Mesothelial cell of epicardium (in vitro differentiated cells): ENCODE results near the gene ACOT7. TPM values are rescaled to one million over a fixed set of nuclear protein-coding genes. Genes with fewer than 3 reads are reported as not detected.

ENCODE experiments used
- DNase-seq, 2 experiments: peaks; one replicate each; pipeline ENCODE4 v3.0.0; 2021; ENCODE audit warnings: low spot score in 2 of 2; ENCODE audit not compliant: unreplicated experiment in 2 of 2
- H3K27ac Mint-ChIP-seq: 2 replicates; pipeline ENCODE4 v1.8.0; 2021; ENCODE audit warnings: mixed read lengths
- H3K27me3 Mint-ChIP-seq: 2 replicates; pipeline ENCODE4 v1.8.0; 2021; ENCODE audit warnings: low read depth, mixed read lengths
- H3K36me3 Mint-ChIP-seq: 2 replicates; pipeline ENCODE4 v1.8.0; 2021; ENCODE audit warnings: mixed read lengths
- H3K4me1 Mint-ChIP-seq: 2 replicates; pipeline ENCODE4 v1.8.0; 2021; ENCODE audit warnings: mixed read lengths
- H3K4me3 Mint-ChIP-seq: 2 replicates; pipeline ENCODE4 v1.8.0; 2021; ENCODE audit warnings: mild to moderate bottlenecking, moderate library complexity, mixed read lengths
- H3K9me3 Mint-ChIP-seq: 2 replicates; pipeline ENCODE4 v1.8.0; 2021; ENCODE audit warnings: mixed read lengths
- CTCF ChIP-seq: fragments of 200-600 bp; sonication (generic); IDR thresholded peaks from one replicate; pipeline ENCODE4 v1.5.0; 2021; ENCODE audit warnings: antibody characterized with exemption; ENCODE audit not compliant: unreplicated experiment
- total RNA-seq: library from RNA; stranded (reverse); gene quantifications from 3 replicates; pipeline ENCODE4 v1.2.1, GENCODE V29; 2021

Gene ACOT7
- total RNA-seq, 1 donor from 2014 or later: 20.3 TPM

GRCh38 chr1:6274102-6274501 is 119.5 kb downstream of the ACOT7 start:
- H3K36me3 Mint-ChIP-seq: no peaks in the 10 kb centered on the region
- no peak for TF ChIP-seq CTCF
- no peak for DNase-seq
- no peak overlapping the region for H3K4me3 Mint-ChIP-seq
- H3K27me3 Mint-ChIP-seq: no peaks in the 10 kb centered on the region
- H3K27ac Mint-ChIP-seq: no peak overlapping the region
- H3K9me3 Mint-ChIP-seq: no peaks in the 10 kb centered on the region
- H3K4me1 Mint-ChIP-seq: peaks cover 54% of the 10 kb centered on the region

- H3K36me3 Mint-ChIP-seq: no peaks in the 10 kb centered on the region
- TF ChIP-seq CTCF: no peak
- H3K27ac Mint-ChIP-seq: no peak overlapping the region
- no peaks in the 10 kb centered on the region for H3K9me3 Mint-ChIP-seq
- H3K4me1 Mint-ChIP-seq: peaks cover 61% of the 10 kb centered on the region
- no peak overlapping the region for H3K4me3 Mint-ChIP-seq
- no peak for DNase-seq
- no peaks in the 10 kb centered on the region for H3K27me3 Mint-ChIP-seq
Observed at GRCh38 chr1:6273380-6273891, 120.1 kb downstream of the ACOT7 start.

- Mint-ChIP-seq H3K4me1 (peaks cover 66% of the 10 kb centered on the region), H3K27me3 (no peaks in the 10 kb centered on the region), H3K4me3 (no peak overlapping the region), H3K27ac (no peak overlapping the region), H3K9me3 (no peaks in the 10 kb centered on the region), H3K36me3 (no peaks in the 10 kb centered on the region)
- DNase-seq: no peak
- no peak for TF ChIP-seq CTCF
Observed at GRCh38 chr1:6272868-6273267, 120.7 kb downstream of the ACOT7 start.

- Mint-ChIP-seq H3K36me3 (no peaks in the 10 kb centered on the region), H3K4me3 (no peak overlapping the region), H3K4me1 (peaks cover 70% of the 10 kb centered on the region), H3K27me3 (no peaks in the 10 kb centered on the region), H3K27ac (no peak overlapping the region), H3K9me3 (no peaks in the 10 kb centered on the region)
- DNase-seq: no peak
- no peak for TF ChIP-seq CTCF
Observed at GRCh38 chr1:6272452-6272851, 121.1 kb downstream of the ACOT7 start.

GRCh38 chr1:6271554-6271953 is 122.0 kb downstream of the ACOT7 start:
- no peak for TF ChIP-seq CTCF
- no peak for DNase-seq
- peaks cover 74% of the 10 kb centered on the region for H3K4me1 Mint-ChIP-seq
- H3K4me3 Mint-ChIP-seq: no peak overlapping the region
- H3K27ac Mint-ChIP-seq: peak overlapping the region; percentile 79
- H3K27me3 Mint-ChIP-seq: no peaks in the 10 kb centered on the region
- H3K9me3 Mint-ChIP-seq: no peaks in the 10 kb centered on the region
- H3K36me3 Mint-ChIP-seq: no peaks in the 10 kb centered on the region

- TF ChIP-seq CTCF: no peak
- Mint-ChIP-seq H3K36me3 (no peaks in the 10 kb centered on the region), H3K27me3 (no peaks in the 10 kb centered on the region), H3K4me3 (no peak overlapping the region), H3K4me1 (peaks cover 70% of the 10 kb centered on the region), H3K27ac (no peak overlapping the region), H3K9me3 (no peaks in the 10 kb centered on the region)
- DNase-seq: no peak
Observed at GRCh38 chr1:6271006-6271405, 122.6 kb downstream of the ACOT7 start.
